Right atrium auricular region (tissue), 2 donors: Measurements from ENCODE around the gene PDZK1. TPM values are rescaled to one million over a fixed set of nuclear protein-coding genes. Genes with fewer than 3 reads are reported as not detected.

Experiments
- DNase-seq: peaks from one replicate; pipeline ENCODE4 v3.0.0-alpha.2; 2019; ENCODE audit warnings: low spot score
- H3K27ac ChIP-seq, 2 donors: fragments of 200-600 bp; sonication (generic); 1 replicate in 1 of 2; 2 replicates in 1 of 2; pipeline ENCODE4 v1.5.1; 2016 to 2019
- H3K27me3 ChIP-seq, 2 donors: fragments of 200-600 bp; sonication (generic); one replicate each; pipeline versions ENCODE4 v1.5.1 to v1.6.0; 2017 to 2019
- H3K36me3 ChIP-seq: fragments of 200-600 bp; sonication (generic); one replicate; pipeline ENCODE4 v1.5.1; 2016
- H3K4me1 ChIP-seq, 2 donors: fragments of 200-600 bp; sonication (generic); one replicate each; pipeline versions ENCODE4 v1.5.1 to v1.6.0; 2017 to 2019
- H3K4me3 ChIP-seq, 2 donors: fragments of 200-600 bp; sonication (generic); 1 replicate in 1 of 2; 2 replicates in 1 of 2; pipeline ENCODE4 v1.5.1; 2017 to 2019; ENCODE audit warnings: mild to moderate bottlenecking in 1 of 2, moderate library complexity in 1 of 2
- H3K9me3 ChIP-seq, 2 donors: fragments of 200-600 bp; sonication (generic); one replicate each; pipeline ENCODE4 v1.5.1; 2019
- CTCF ChIP-seq, 2 donors: fragments of 200-600 bp; sonication (generic); IDR thresholded peaks; one replicate each; pipeline ENCODE4 v1.5.1; 2019; ENCODE audit warnings: antibody characterized with exemption in 2 of 2
- total RNA-seq, 2 donors: library from RNA; depleted of rRNA; stranded (reverse); fragments of >200 nt; gene quantifications; one replicate each; pipeline ENCODE4 v1.1.0, GENCODE V29; 2016

PDZK1 gene
- total RNA-seq, 2 donors from 2014 or later = 0.30 to 0.35 TPM

- Histone ChIP-seq H3K9me3 (no peaks in the 10 kb centered on the region), H3K27me3 (no peaks in the 10 kb centered on the region), H3K4me1 (peaks cover 0 to 23% of the 10 kb centered on the region in 2 donors), H3K4me3 (no peak overlapping the region), H3K36me3 (no peaks in the 10 kb centered on the region), H3K27ac (no peak overlapping the region)
- DNase-seq = no peak
- no peak for TF ChIP-seq CTCF (IDR thresholded peaks at IDR 0.05)
These were observed 9.6 kb upstream of the PDZK1 start for GRCh38 chr1:145716641-145717345.

- Histone ChIP-seq H3K36me3 (no peaks in the 10 kb centered on the region), H3K27me3 (no peaks in the 10 kb centered on the region), H3K27ac (peak overlapping the region; percentile 56 to 71), H3K4me3 (no peak overlapping the region), H3K4me1 (peaks cover 0 to 9% of the 10 kb centered on the region in 2 donors), H3K9me3 (no peaks in the 10 kb centered on the region)
- no peak for DNase-seq
- no peak for TF ChIP-seq CTCF (IDR thresholded peaks at IDR 0.05)
These were observed 7.5 kb upstream of the PDZK1 start for GRCh38 chr1:145714524-145715111.

GRCh38 chr1:145711213-145711651 lies 4.1 kb upstream of the PDZK1 start:
- Histone ChIP-seq H3K36me3 (no peaks in the 10 kb centered on the region), H3K27ac (no peak overlapping the region), H3K4me3 (no peak overlapping the region), H3K4me1 (peaks cover 0 to 9% of the 10 kb centered on the region in 2 donors), H3K27me3 (no peaks in the 10 kb centered on the region), H3K9me3 (no peaks in the 10 kb centered on the region)
- no peak for DNase-seq
- no peak for TF ChIP-seq CTCF (IDR thresholded peaks at IDR 0.05)

GRCh38 chr1:145710291-145711027 lies 3.3 kb upstream of the PDZK1 start:
- H3K27ac ChIP-seq = no peak overlapping the region
- DNase-seq = no peak

GRCh38 chr1:145708063-145708462 lies 895 bp upstream of the PDZK1 start:
- Histone ChIP-seq H3K9me3 (no peaks in the 10 kb centered on the region), H3K27ac (no peak overlapping the region), H3K36me3 (no peaks in the 10 kb centered on the region), H3K27me3 (no peaks in the 10 kb centered on the region), H3K4me1 (no peaks in the 10 kb centered on the region), H3K4me3 (no peak overlapping the region)
- TF ChIP-seq CTCF (IDR thresholded peaks at IDR 0.05) = no peak
- no peak for DNase-seq

More at GRCh38 chr1:145710291-145711027, 3.3 kb upstream of the PDZK1 start:
- Histone ChIP-seq H3K36me3 (no peaks in the 10 kb centered on the region), H3K4me3 (no peak overlapping the region), H3K9me3 (no peaks in the 10 kb centered on the region), H3K27me3 (no peaks in the 10 kb centered on the region), H3K4me1 (peaks cover 0 to 9% of the 10 kb centered on the region in 2 donors)
- no peak for TF ChIP-seq CTCF (IDR thresholded peaks at IDR 0.05)
